Fibroblast of skin of left quadriceps (primary cell): ENCODE measurements around the gene BIRC3.

Source experiments
- DNase-seq, 2 experiments: peaks; one replicate each; pipeline ENCODE4 v3.0.0-alpha.2; 2013; ENCODE audit warnings: low read depth in 2 of 2

BIRC3 gene

GRCh38 chr11:102317099-102317767, at the start of gene BIRC3:
BIRC3 (plus strand) TSS chr11:102317484; CDS start chr11:102324510, 7,026 bp downstream.
- DNase-seq = peak; percentile 44 to 47

- DNase-seq = peak in 1 of 2 experiments; percentile 42
Measured at GRCh38 chr11:102267609-102268008, 49.7 kb upstream of the BIRC3 start.

- no peak for DNase-seq
Measured at GRCh38 chr11:102268083-102268984, 49.0 kb upstream of the BIRC3 start.

- no peak for DNase-seq
Measured at GRCh38 chr11:102268985-102269470, 48.3 kb upstream of the BIRC3 start.

- DNase-seq = no peak
Measured at GRCh38 chr11:102269927-102270326, 47.4 kb upstream of the BIRC3 start.

GRCh38 chr11:102272047-102272824, 45.0 kb upstream of the BIRC3 start:
- DNase-seq = no peak

GRCh38 chr11:102274628-102275027, 42.7 kb upstream of the BIRC3 start:
- no peak for DNase-seq

- DNase-seq = no peak
Measured at GRCh38 chr11:102276362-102276761, 40.9 kb upstream of the BIRC3 start.

- no peak for DNase-seq
Measured at GRCh38 chr11:102276783-102277182, 40.5 kb upstream of the BIRC3 start.

- peak; percentile 63 to 67 for DNase-seq
Measured at GRCh38 chr11:102279641-102280170, 37.6 kb upstream of the BIRC3 start.

GRCh38 chr11:102280245-102280833, 36.9 kb upstream of the BIRC3 start:
- DNase-seq = no peak

GRCh38 chr11:102283116-102283485, 34.2 kb upstream of the BIRC3 start:
- no peak for DNase-seq

GRCh38 chr11:102284008-102284407, 33.3 kb upstream of the BIRC3 start:
- no peak for DNase-seq

- DNase-seq = no peak
Measured at GRCh38 chr11:102286292-102286691, 31.0 kb upstream of the BIRC3 start.

- DNase-seq = peak; percentile 54 to 55
Measured at GRCh38 chr11:102287964-102288724, 29.1 kb upstream of the BIRC3 start.

GRCh38 chr11:102288725-102289083, 28.6 kb upstream of the BIRC3 start:
- no peak for DNase-seq

- DNase-seq = no peak
Measured at GRCh38 chr11:102289592-102289991, 27.7 kb upstream of the BIRC3 start.

GRCh38 chr11:102291831-102292230, 25.5 kb upstream of the BIRC3 start:
- no peak for DNase-seq

GRCh38 chr11:102292933-102293332, 24.4 kb upstream of the BIRC3 start:
- DNase-seq = no peak

- no peak for DNase-seq
Measured at GRCh38 chr11:102293873-102294601, 23.2 kb upstream of the BIRC3 start.
